ENCODE results near the gene SRPK3. TPM values are rescaled to one million over a fixed set of nuclear protein-coding genes. Genes with fewer than 3 reads are reported as not detected.

The SRPK3 gene
- polyA plus RNA-seq, 1 donor from 2014 or later, result not detected

GRCh38 chrX:153778181-153778580 lies 2.7 kb upstream of the SRPK3 start:
- Histone ChIP-seq H3K27ac (ENCODE audit: low read length) (no peak overlapping the region), H4K20me1 (ENCODE audit: insufficient read depth) (no peaks in the 10 kb centered on the region)

GRCh38 chrX:153778684-153779101 lies 2.1 kb upstream of the SRPK3 start:
- Histone ChIP-seq H3K36me3 (ENCODE audit: insufficient read depth, low read length) (no peaks in the 10 kb centered on the region), H3K79me2 (replicated peaks; ENCODE audit: insufficient read depth, low read length) (no peaks in the 10 kb centered on the region), H3F3A (ENCODE audit: insufficient read depth, low read length, poor library complexity, severe bottlenecking) (no peaks in the 10 kb centered on the region), H3K27ac (ENCODE audit: low read length) (no peak overlapping the region), H3K4me2 (ENCODE audit: low read length) (no peak overlapping the region), H3K9ac (ENCODE audit: low read length) (no peak overlapping the region), H4K20me1 (ENCODE audit: insufficient read depth) (no peaks in the 10 kb centered on the region), H3K9me3 (ENCODE audit: low read length) (no peaks in the 10 kb centered on the region), H2AFZ (ENCODE audit: low read depth, low read length) (no peak overlapping the region), H3K9me2 (ENCODE audit: insufficient read depth, low read length) (no peaks in the 10 kb centered on the region), H3K27me3 (ENCODE audit: insufficient read depth, low read depth, low read length) (no peaks in the 10 kb centered on the region), H3K4me3 (ENCODE audit: low read length) (no peak overlapping the region)
- TF ChIP-seq REST (IDR thresholded peaks at IDR 0.05; ENCODE audit: borderline replicate concordance) (no peak), CTCF (IDR thresholded peaks at IDR 0.05; ENCODE audit: poor library complexity, severe bottlenecking) (no peak), POLR2AphosphoS5 (IDR thresholded peaks at IDR 0.05) (no peak), RAD21 (conservative IDR thresholded peaks at IDR 0.05) (no peak), EP300 (conservative IDR thresholded peaks at IDR 0.05; ENCODE audit: poor library complexity, severe bottlenecking) (no peak), EZH2 (IDR thresholded peaks at IDR 0.05; ENCODE audit: borderline replicate concordance, insufficient read depth, low read length, poor library complexity, severe bottlenecking) (no peak), TAF1 (IDR thresholded peaks at IDR 0.05; ENCODE audit: low read depth) (no peak)

More at GRCh38 chrX:153778181-153778580, 2.7 kb upstream of the SRPK3 start:
- H3K27me3 ChIP-seq (ENCODE audit: insufficient read depth, low read depth, low read length), result no peaks in the 10 kb centered on the region
- H3K79me2 ChIP-seq (replicated peaks; ENCODE audit: insufficient read depth, low read length), result no peaks in the 10 kb centered on the region
- H3K9me3 ChIP-seq (ENCODE audit: low read length), result no peaks in the 10 kb centered on the region
- no peaks in the 10 kb centered on the region for H3K9me2 ChIP-seq (ENCODE audit: insufficient read depth, low read length)
- H3K4me2 ChIP-seq (ENCODE audit: low read length), result no peak overlapping the region
- H3K36me3 ChIP-seq (ENCODE audit: insufficient read depth, low read length), result no peaks in the 10 kb centered on the region
- H3K9ac ChIP-seq (ENCODE audit: low read length), result no peak overlapping the region
- no peak overlapping the region for H2AFZ ChIP-seq (ENCODE audit: low read depth, low read length)
- no peak for TF ChIP-seq EZH2 (IDR thresholded peaks at IDR 0.05; ENCODE audit: borderline replicate concordance, insufficient read depth, low read length, poor library complexity, severe bottlenecking)
- TF ChIP-seq POLR2AphosphoS5 (IDR thresholded peaks at IDR 0.05), result no peak
- TF ChIP-seq MXI1 (conservative IDR thresholded peaks at IDR 0.05; ENCODE audit: poor library complexity, severe bottlenecking), result no peak
- TF ChIP-seq CTCF (IDR thresholded peaks at IDR 0.05; ENCODE audit: poor library complexity, severe bottlenecking), result no peak
- TF ChIP-seq EP300 (conservative IDR thresholded peaks at IDR 0.05; ENCODE audit: poor library complexity, severe bottlenecking), result no peak
- no peak for TF ChIP-seq REST (IDR thresholded peaks at IDR 0.05; ENCODE audit: borderline replicate concordance)
- no peak for TF ChIP-seq SMC3 (conservative IDR thresholded peaks at IDR 0.05; ENCODE audit: poor library complexity)
- TF ChIP-seq RAD21 (conservative IDR thresholded peaks at IDR 0.05), result no peak
- no peak for TF ChIP-seq TAF1 (IDR thresholded peaks at IDR 0.05; ENCODE audit: low read depth)
- H3F3A ChIP-seq (ENCODE audit: insufficient read depth, low read length, poor library complexity, severe bottlenecking), result no peaks in the 10 kb centered on the region
- no peak overlapping the region for H3K4me3 ChIP-seq (ENCODE audit: low read length)
